Stimulated activated CD8-positive, alpha-beta memory T cell treated with anti-CD3 and anti-CD28 coated beads, Interleukin-4, amount 100 ng/mL, for 24 hours (primary cell): Measurements from ENCODE around the gene DHODH.
"Not testable (repeated sequence)": the region's sequence is repeated elsewhere in the genome, so short reads cannot be mapped to it uniquely, and the experiment has no call there.

ENCODE experiments used
- DNase-seq: peaks from one replicate; pipeline ENCODE4 v3.0.0-alpha.2; 2020; ENCODE audit warnings: low read depth

Gene DHODH

GRCh38 chr16:72054254-72054847 is 45.8 kb downstream of the DHODH start, which contains the start of gene HP:
Gene HP (plus strand): TSS chr16:72054505. CDS start chr16:72054653, 148 bp downstream.
- not testable (repeated sequence) for DNase-seq

DNA sequence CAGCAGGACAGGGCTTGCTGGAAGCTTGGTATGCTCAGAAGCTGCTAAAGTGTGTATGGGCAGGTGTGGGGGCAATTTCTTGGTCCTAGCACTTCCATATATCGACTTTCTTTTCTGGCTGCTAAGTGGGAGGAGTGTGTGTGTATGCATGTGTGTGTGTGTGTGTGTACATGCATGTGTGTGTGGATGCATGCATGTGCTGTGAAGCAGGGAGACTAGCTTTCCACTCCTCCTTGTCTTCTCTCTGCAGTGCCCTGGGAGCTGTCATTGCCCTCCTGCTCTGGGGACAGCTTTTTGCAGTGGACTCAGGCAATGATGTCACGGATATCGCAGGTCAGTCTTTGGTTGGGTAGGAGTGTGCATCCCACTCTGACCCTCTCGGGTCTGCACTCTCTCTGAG is 47.4 kb downstream of the DHODH start:
- DNase-seq: no peak

GRCh38 chr16:72057313-72057712 is 48.8 kb downstream of the DHODH start:
- DNase-seq: not testable (repeated sequence)

DNA sequence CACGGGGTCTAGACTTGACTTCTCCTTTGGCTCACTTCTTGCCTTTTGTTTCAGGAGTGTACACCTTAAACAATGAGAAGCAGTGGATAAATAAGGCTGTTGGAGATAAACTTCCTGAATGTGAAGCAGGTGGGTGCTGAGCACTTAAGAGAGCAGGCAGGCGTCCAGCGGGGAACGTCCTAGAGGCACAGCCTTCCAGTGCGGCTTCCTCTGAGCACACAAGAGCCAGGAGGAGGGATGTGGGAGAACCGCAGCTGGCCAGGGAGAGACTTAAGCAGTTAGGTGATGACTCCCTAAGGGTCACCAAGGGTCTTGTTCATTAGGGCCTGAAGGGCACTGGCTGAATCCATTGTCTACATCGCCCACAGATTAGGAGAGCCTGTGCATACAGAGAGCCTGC is 50.5 kb downstream of the DHODH start:
- not testable (repeated sequence) for DNase-seq

GRCh38 chr16:72060405-72060804 is 51.9 kb downstream of the DHODH start:
- no peak for DNase-seq

- no peak for DNase-seq
These were observed 53.0 kb downstream of the DHODH start for GRCh38 chr16:72061564-72061963.

DNA sequence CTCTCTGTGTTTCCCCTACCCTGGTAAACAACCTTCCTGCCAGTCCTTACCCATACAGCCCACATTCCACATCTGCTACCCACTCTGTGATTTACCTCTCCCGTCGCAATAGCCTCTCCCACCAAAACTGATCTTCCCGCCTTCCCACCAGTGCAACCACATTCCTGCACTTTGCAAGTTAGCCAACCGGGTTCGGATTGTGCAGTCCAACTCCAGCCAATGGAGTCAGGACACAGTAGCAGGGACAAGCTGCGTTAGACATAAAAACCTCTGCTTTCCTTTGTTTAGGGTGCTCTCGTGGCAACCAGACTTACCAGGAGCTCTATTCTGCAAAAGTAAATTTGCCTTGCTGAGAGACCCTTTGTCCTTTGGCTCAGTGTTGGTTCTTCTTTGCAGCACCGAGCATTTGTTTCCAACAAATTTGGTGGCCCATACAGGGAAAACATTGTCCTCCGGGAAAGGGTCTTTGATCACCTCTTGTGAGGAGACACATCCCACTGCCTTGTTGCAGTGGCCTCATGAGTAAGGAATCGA is 55.9 kb downstream of the DHODH start:
- no peak for DNase-seq

DNA sequence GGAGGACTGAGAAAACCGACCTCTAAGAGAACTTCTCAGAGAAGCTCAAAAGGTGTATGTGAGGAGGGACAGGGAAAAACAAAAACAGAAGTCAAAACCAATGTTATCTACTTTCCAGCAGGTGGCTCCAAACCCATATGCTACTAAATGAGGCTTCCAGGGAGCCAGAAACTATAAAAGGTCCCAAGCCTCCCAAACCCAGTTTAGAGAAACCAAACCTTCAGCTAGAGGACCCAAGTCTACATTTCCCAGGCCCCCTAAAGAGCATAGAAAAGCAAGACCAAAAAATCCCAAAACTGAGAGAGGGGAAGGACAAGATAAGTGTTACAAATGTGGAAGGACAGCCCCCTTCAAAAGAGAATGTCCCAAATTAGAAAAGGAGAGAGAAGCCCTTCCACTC is 58.2 kb downstream of the DHODH start:
- no peak for DNase-seq

- DNase-seq: no peak
These were observed 60.4 kb downstream of the DHODH start for GRCh38 chr16:72068930-72069329.

GRCh38 chr16:72072514-72073342 is 64.2 kb downstream of the DHODH start:
- no peak for DNase-seq

DNA sequence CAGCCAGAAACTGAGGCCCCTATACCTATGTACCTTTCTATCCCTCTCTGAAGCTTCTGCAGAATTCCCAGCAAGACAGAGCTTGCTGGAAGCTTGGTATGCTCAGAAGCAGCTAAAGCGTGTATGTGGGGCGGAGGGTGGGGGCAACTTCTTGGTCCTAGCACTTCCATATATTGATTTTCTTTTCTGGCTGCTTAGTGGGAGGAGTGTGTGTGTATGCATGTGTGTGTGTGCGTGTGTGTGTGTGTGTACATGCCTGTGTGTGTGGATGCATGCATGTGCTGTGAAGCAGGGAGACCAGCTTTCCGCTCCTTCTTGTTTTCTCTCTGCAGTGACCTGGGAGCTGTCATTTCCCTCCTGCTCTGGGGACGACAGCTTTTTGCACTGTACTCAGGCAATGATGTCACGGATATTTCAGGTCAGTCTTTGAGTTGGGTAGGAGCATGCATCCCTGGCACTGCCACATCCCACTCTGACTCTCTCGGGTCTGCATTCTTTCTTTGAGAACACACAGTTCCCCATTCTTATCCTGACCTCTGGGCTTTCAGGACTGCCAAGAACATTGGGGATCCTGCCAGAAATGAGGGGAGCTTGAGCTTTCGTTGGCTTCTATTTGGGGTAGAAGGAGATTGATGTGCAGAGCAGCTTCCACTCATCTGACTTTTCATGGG is 65.2 kb downstream of the DHODH start:
- DNase-seq: no peak

GRCh38 chr16:72075067-72075466 is 66.5 kb downstream of the DHODH start:
- DNase-seq: not testable (repeated sequence)
